GM18909 (cell line): Measurements from ENCODE around the gene SRGAP3.
"Not testable (repeated sequence)": the region's sequence is repeated elsewhere in the genome, so short reads cannot be mapped to it uniquely, and the experiment has no call there.

Source experiments
- ATAC-seq: cut with Tn5 transposase; IDR thresholded peaks from one replicate; pipeline ENCODE4 v1.9.1; 2021; ENCODE audit warnings: mild to moderate bottlenecking; ENCODE audit not compliant: unreplicated experiment, poor library complexity

Gene SRGAP3

GRCh38 chr3:9101286-9101685 is 148.2 kb downstream of the SRGAP3 start:
- ATAC-seq: no peak

GRCh38 chr3:9100513-9100894 is 148.9 kb downstream of the SRGAP3 start:
- no peak for ATAC-seq

- no peak for ATAC-seq
Observed at GRCh38 chr3:9099702-9100512, 149.5 kb downstream of the SRGAP3 start.

GRCh38 chr3:9098716-9099675 is 150.4 kb downstream of the SRGAP3 start:
- no peak for ATAC-seq

- no peak for ATAC-seq
Observed at GRCh38 chr3:9097495-9097894, 152.0 kb downstream of the SRGAP3 start.

- no peak for ATAC-seq
Observed at GRCh38 chr3:9091486-9092235, 157.8 kb downstream of the SRGAP3 start.

- no peak for ATAC-seq
Observed at GRCh38 chr3:9088441-9089353, 160.7 kb downstream of the SRGAP3 start.

- ATAC-seq: no peak
Observed at GRCh38 chr3:9087831-9088413, 161.5 kb downstream of the SRGAP3 start.

GRCh38 chr3:9085428-9085827 is 164.0 kb downstream of the SRGAP3 start:
- ATAC-seq: not testable (repeated sequence)

- no peak for ATAC-seq
Observed at GRCh38 chr3:9081184-9081818, 168.1 kb downstream of the SRGAP3 start.

GRCh38 chr3:9080163-9080562 is 169.3 kb downstream of the SRGAP3 start:
- no peak for ATAC-seq

GRCh38 chr3:9079676-9080075 is 169.8 kb downstream of the SRGAP3 start:
- ATAC-seq: no peak

- ATAC-seq: no peak
Observed at GRCh38 chr3:9078561-9079240, 170.7 kb downstream of the SRGAP3 start.

- no peak for ATAC-seq
Observed at GRCh38 chr3:9077029-9077428, 172.4 kb downstream of the SRGAP3 start.

- no peak for ATAC-seq
Observed at GRCh38 chr3:9075762-9076161, 173.7 kb downstream of the SRGAP3 start.

- no peak for ATAC-seq
Observed at GRCh38 chr3:9074079-9074478, 175.4 kb downstream of the SRGAP3 start.

GRCh38 chr3:9072667-9073009 is 176.8 kb downstream of the SRGAP3 start:
- no peak for ATAC-seq

- no peak for ATAC-seq
Observed at GRCh38 chr3:9071936-9072666, 177.3 kb downstream of the SRGAP3 start.
